22Rv1 (cell line): Measurements from ENCODE around the gene B4GALT6.

Experiments used
- H3K27ac ChIP-seq: fragments of 450-650 bp; 2 replicates; pipeline ENCODE4 v1.5.1; 2017
- CTCF ChIP-seq: fragments of 450-650 bp; IDR thresholded peaks from 2 replicates; pipeline ENCODE4 v1.5.1; 2017; ENCODE audit warnings: mild to moderate bottlenecking
- ZFX ChIP-seq: fragments of 450-650 bp; IDR thresholded peaks from 2 replicates; pipeline ENCODE4 v1.6.1; 2017; ENCODE audit warnings: antibody characterized with exemption, borderline replicate concordance

Gene B4GALT6

GRCh38 chr18:31702449-31702848 is 18.1 kb upstream of the B4GALT6 start:
- TF ChIP-seq ZFX: no peak
- no peak for TF ChIP-seq CTCF
- no peak overlapping the region for H3K27ac ChIP-seq

DNA sequence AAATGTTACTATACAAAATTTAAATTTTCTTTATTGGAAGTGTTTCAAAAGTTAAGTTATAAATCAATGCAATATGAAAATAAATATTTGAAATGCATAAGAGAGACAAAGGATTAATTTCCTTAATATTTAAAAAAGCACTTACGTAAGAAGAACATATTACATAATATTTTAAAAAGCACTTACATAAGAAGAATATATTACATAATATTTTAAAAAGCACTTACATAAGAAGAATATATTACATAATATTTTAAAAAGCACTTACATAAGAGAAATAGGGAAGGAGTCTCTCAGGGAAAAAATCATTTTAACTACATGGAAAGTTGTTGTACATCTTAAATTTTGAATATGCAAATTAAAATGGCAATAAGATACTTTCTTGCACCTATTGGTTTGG is 17.4 kb upstream of the B4GALT6 start:
- H3K27ac ChIP-seq: no peak overlapping the region
- no peak for TF ChIP-seq ZFX
- no peak for TF ChIP-seq CTCF

DNA sequence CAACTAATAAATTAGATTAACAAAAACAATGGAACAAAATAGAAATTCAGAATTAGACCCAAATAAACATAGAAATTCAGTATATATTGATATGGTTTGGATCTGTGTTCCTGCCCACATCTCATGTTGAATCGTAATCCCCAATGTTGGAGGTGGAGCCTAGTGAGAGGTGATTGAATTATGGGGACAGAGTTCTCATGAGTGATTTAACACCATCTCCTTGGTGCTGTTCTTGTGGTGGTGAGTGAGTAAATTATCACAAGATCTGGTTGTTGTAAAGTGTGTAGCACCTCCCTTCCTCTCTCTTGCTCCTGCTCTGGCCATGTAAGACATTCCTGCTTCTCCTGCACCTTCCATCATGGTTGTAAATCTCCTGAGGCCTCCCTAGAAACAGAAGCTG is 16.6 kb upstream of the B4GALT6 start:
- no peak overlapping the region for H3K27ac ChIP-seq
- TF ChIP-seq CTCF: no peak
- TF ChIP-seq ZFX: no peak

- H3K27ac ChIP-seq: no peak overlapping the region
- TF ChIP-seq CTCF: no peak
These were observed 13.2 kb upstream of the B4GALT6 start for GRCh38 chr18:31697351-31698298.

- TF ChIP-seq CTCF (no peak), ZFX (no peak)
- no peak overlapping the region for H3K27ac ChIP-seq
These were observed 11.6 kb upstream of the B4GALT6 start for GRCh38 chr18:31695989-31696388.

GRCh38 chr18:31694297-31694696 is 9.9 kb upstream of the B4GALT6 start:
- H3K27ac ChIP-seq: no peak overlapping the region
- no peak for TF ChIP-seq ZFX
- no peak for TF ChIP-seq CTCF

- H3K27ac ChIP-seq: no peak overlapping the region
- TF ChIP-seq CTCF: no peak
- TF ChIP-seq ZFX: no peak
These were observed 4.2 kb upstream of the B4GALT6 start for GRCh38 chr18:31688606-31689005.
